Measurements from ENCODE around the gene UVSSA. TPM values are rescaled to one million over a fixed set of nuclear protein-coding genes. Genes with fewer than 3 reads are reported as not detected.
"Not testable (repeated sequence)": the region's sequence is repeated elsewhere in the genome, so short reads cannot be mapped to it uniquely, and the experiment has no call there.

UVSSA gene
- total RNA-seq, 2 donors from 2014 or later: 23.0 to 25.8 TPM

GRCh38 chr4:1369479-1370079 lies 22.6 kb downstream of the UVSSA start:
- Mint-ChIP-seq H3K9me3 (no peaks in the 10 kb centered on the region), H3K4me1 (ENCODE audit: low read depth) (no peaks in the 10 kb centered on the region), H3K27ac (no peak overlapping the region), H3K36me3 (ENCODE audit: insufficient read depth in 2 of 2) (peaks cover 0 to 4% of the 10 kb centered on the region in 2 donors), H3K27me3 (ENCODE audit: low read depth) (no peaks in the 10 kb centered on the region), H3K4me3 (no peak overlapping the region)
- ATAC-seq (replicated peaks in 1 of 2) (no peak), DNase-seq (no peak)

- H3K27me3 Mint-ChIP-seq (ENCODE audit: low read depth): no peaks in the 10 kb centered on the region
- DNase-seq (no peak), ATAC-seq (replicated peaks in 1 of 2) (no peak)
- H3K4me3 Mint-ChIP-seq: no peak overlapping the region
- no peaks in the 10 kb centered on the region for H3K4me1 Mint-ChIP-seq (ENCODE audit: low read depth)
- H3K9me3 Mint-ChIP-seq: no peaks in the 10 kb centered on the region
- no peak overlapping the region for H3K27ac Mint-ChIP-seq
- peaks cover 0 to 4% of the 10 kb centered on the region in 2 donors for H3K36me3 Mint-ChIP-seq (ENCODE audit: insufficient read depth in 2 of 2)
Measured at GRCh38 chr4:1370321-1371124, 23.5 kb downstream of the UVSSA start.

- Mint-ChIP-seq H3K36me3 (ENCODE audit: insufficient read depth in 2 of 2) (peaks cover 0 to 4% of the 10 kb centered on the region in 2 donors), H3K4me1 (ENCODE audit: low read depth) (no peaks in the 10 kb centered on the region), H3K27me3 (ENCODE audit: low read depth) (no peaks in the 10 kb centered on the region), H3K9me3 (no peaks in the 10 kb centered on the region), H3K4me3 (no peak overlapping the region), H3K27ac (no peak overlapping the region)
- DNase-seq (no peak), ATAC-seq (replicated peaks in 1 of 2) (no peak)
Measured at GRCh38 chr4:1371176-1372165, 24.5 kb downstream of the UVSSA start.

- not testable (repeated sequence) for H3K4me3 Mint-ChIP-seq; H3K4me1 Mint-ChIP-seq (ENCODE audit: low read depth); H3K36me3 Mint-ChIP-seq (ENCODE audit: insufficient read depth in 2 of 2); ATAC-seq (replicated peaks in 1 of 2); H3K9me3 Mint-ChIP-seq; H3K27me3 Mint-ChIP-seq (ENCODE audit: low read depth); DNase-seq
- peak overlapping the region; percentile 71 for H3K27ac Mint-ChIP-seq
Measured at GRCh38 chr4:1372576-1372975, 25.6 kb downstream of the UVSSA start.

GRCh38 chr4:1373892-1374705 lies 27.1 kb downstream of the UVSSA start:
- no peak overlapping the region for H3K4me3 Mint-ChIP-seq
- DNase-seq (no peak), ATAC-seq (replicated peaks in 1 of 2) (no peak)
- no peaks in the 10 kb centered on the region for H3K27me3 Mint-ChIP-seq (ENCODE audit: low read depth)
- peaks cover 0 to 4% of the 10 kb centered on the region in 2 donors for H3K36me3 Mint-ChIP-seq (ENCODE audit: insufficient read depth in 2 of 2)
- H3K9me3 Mint-ChIP-seq: no peaks in the 10 kb centered on the region
- H3K4me1 Mint-ChIP-seq (ENCODE audit: low read depth): no peaks in the 10 kb centered on the region
- H3K27ac Mint-ChIP-seq: no peak overlapping the region

GRCh38 chr4:1374706-1375045 lies 27.7 kb downstream of the UVSSA start:
- Mint-ChIP-seq H3K36me3 (ENCODE audit: insufficient read depth in 2 of 2) (peaks cover 0 to 4% of the 10 kb centered on the region in 2 donors), H3K4me1 (ENCODE audit: low read depth) (no peaks in the 10 kb centered on the region), H3K9me3 (no peaks in the 10 kb centered on the region), H3K27me3 (ENCODE audit: low read depth) (no peaks in the 10 kb centered on the region), H3K27ac (no peak overlapping the region), H3K4me3 (no peak overlapping the region)
- no peak for ATAC-seq (replicated peaks in 1 of 2)
- DNase-seq: no peak

GRCh38 chr4:1375051-1375721 lies 28.2 kb downstream of the UVSSA start:
- ATAC-seq (replicated peaks in 1 of 2) (no peak), DNase-seq (no peak)
- H3K27ac Mint-ChIP-seq: no peak overlapping the region
- H3K4me1 Mint-ChIP-seq (ENCODE audit: low read depth): no peaks in the 10 kb centered on the region
- H3K36me3 Mint-ChIP-seq (ENCODE audit: insufficient read depth in 2 of 2): peaks cover 0 to 4% of the 10 kb centered on the region in 2 donors
- H3K9me3 Mint-ChIP-seq: no peaks in the 10 kb centered on the region
- H3K4me3 Mint-ChIP-seq: no peak overlapping the region
- H3K27me3 Mint-ChIP-seq (ENCODE audit: low read depth): no peaks in the 10 kb centered on the region

GRCh38 chr4:1375761-1376322 lies 28.8 kb downstream of the UVSSA start:
- peaks cover 0 to 4% of the 10 kb centered on the region in 2 donors for H3K36me3 Mint-ChIP-seq (ENCODE audit: insufficient read depth in 2 of 2)
- H3K27me3 Mint-ChIP-seq (ENCODE audit: low read depth): no peaks in the 10 kb centered on the region
- H3K4me3 Mint-ChIP-seq: no peak overlapping the region

GRCh38 chr4:1376391-1376840 lies 29.4 kb downstream of the UVSSA start:
- ATAC-seq (replicated peaks in 1 of 2) (no peak), DNase-seq (no peak)
- no peak overlapping the region for H3K4me3 Mint-ChIP-seq
- no peaks in the 10 kb centered on the region for H3K9me3 Mint-ChIP-seq
- H3K27me3 Mint-ChIP-seq (ENCODE audit: low read depth): no peaks in the 10 kb centered on the region
- H3K4me1 Mint-ChIP-seq (ENCODE audit: low read depth): no peaks in the 10 kb centered on the region
- no peak overlapping the region for H3K27ac Mint-ChIP-seq
- H3K36me3 Mint-ChIP-seq (ENCODE audit: insufficient read depth in 2 of 2): peaks cover 0 to 4% of the 10 kb centered on the region in 2 donors

More at GRCh38 chr4:1375761-1376322, 28.8 kb downstream of the UVSSA start:
- no peak overlapping the region for H3K27ac Mint-ChIP-seq
- ATAC-seq (replicated peaks in 1 of 2): no peak
- no peak for DNase-seq
- no peaks in the 10 kb centered on the region for H3K4me1 Mint-ChIP-seq (ENCODE audit: low read depth)
- no peaks in the 10 kb centered on the region for H3K9me3 Mint-ChIP-seq

GRCh38 chr4:1376841-1377605 lies 30.0 kb downstream of the UVSSA start:
- ATAC-seq (replicated peaks in 1 of 2) (no peak), DNase-seq (no peak)
- H3K27ac Mint-ChIP-seq: no peak overlapping the region
- H3K36me3 Mint-ChIP-seq (ENCODE audit: insufficient read depth in 2 of 2): peaks cover 0 to 4% of the 10 kb centered on the region in 2 donors
- no peaks in the 10 kb centered on the region for H3K9me3 Mint-ChIP-seq
- no peak overlapping the region for H3K4me3 Mint-ChIP-seq
- no peaks in the 10 kb centered on the region for H3K27me3 Mint-ChIP-seq (ENCODE audit: low read depth)
- no peaks in the 10 kb centered on the region for H3K4me1 Mint-ChIP-seq (ENCODE audit: low read depth)

GRCh38 chr4:1377606-1378261 lies 30.7 kb downstream of the UVSSA start:
- Mint-ChIP-seq H3K4me3 (no peak overlapping the region), H3K4me1 (ENCODE audit: low read depth) (no peaks in the 10 kb centered on the region)
- no peak for DNase-seq

More at GRCh38 chr4:1377606-1378261, 30.7 kb downstream of the UVSSA start:
- no peak for ATAC-seq (replicated peaks in 1 of 2)
- Mint-ChIP-seq H3K36me3 (ENCODE audit: insufficient read depth in 2 of 2) (no peaks in the 10 kb centered on the region), H3K27me3 (ENCODE audit: low read depth) (no peaks in the 10 kb centered on the region), H3K9me3 (no peaks in the 10 kb centered on the region), H3K27ac (no peak overlapping the region)
